GM12864 (cell line): ENCODE measurements around the gene RAB40C.

ENCODE experiments used
- DNase-seq: peaks from one replicate; pipeline ENCODE4 v3.0.0-alpha.2; 2011; ENCODE audit warnings: low read depth
- H3K4me3 ChIP-seq: 2 replicates; pipeline ENCODE4 v1.5.1; 2011; ENCODE audit warnings: mild to moderate bottlenecking, low read depth, low read length, control low read depth
- CTCF ChIP-seq: IDR thresholded peaks from 2 replicates; pipeline ENCODE4 v1.5.1; 2011; ENCODE audit warnings: low read depth, mild to moderate bottlenecking, moderate library complexity, low read length, control low read depth, inconsistent platforms; ENCODE audit errors: missing control alignments

Gene RAB40C

GRCh38 chr16:577796-578195 lies 12.1 kb upstream of the RAB40C start:
- DNase-seq: no peak
- no peak overlapping the region for H3K4me3 ChIP-seq
- TF ChIP-seq CTCF: no peak

GRCh38 chr16:578232-578869 lies 11.5 kb upstream of the RAB40C start:
- no peak for DNase-seq
- H3K4me3 ChIP-seq: no peak overlapping the region

GRCh38 chr16:578870-579405 lies 10.9 kb upstream of the RAB40C start:
- H3K4me3 ChIP-seq: peak overlapping the region; percentile 34; the same call in 1 of the 2 replicates
- no peak for DNase-seq
- TF ChIP-seq CTCF: peak; percentile 95

More at GRCh38 chr16:578232-578869, 11.5 kb upstream of the RAB40C start:
- TF ChIP-seq CTCF: no peak

- no peak for TF ChIP-seq CTCF
- H3K4me3 ChIP-seq: no peak overlapping the region
- DNase-seq: no peak
Measured at GRCh38 chr16:580141-580945, 9.5 kb upstream of the RAB40C start.

GRCh38 chr16:580946-581498 lies 8.8 kb upstream of the RAB40C start:
- TF ChIP-seq CTCF: no peak

GRCh38 chr16:582218-582613 lies 7.7 kb upstream of the RAB40C start:
- DNase-seq: no peak
- TF ChIP-seq CTCF: no peak
- no peak overlapping the region for H3K4me3 ChIP-seq

More at GRCh38 chr16:580946-581498, 8.8 kb upstream of the RAB40C start:
- no peak for DNase-seq
- H3K4me3 ChIP-seq: no peak overlapping the region
